Parathyroid adenoma (tissue), 2 donors: ENCODE data around the gene WNT10A.

Experiments used
- H2AFZ ChIP-seq: fragments of 300-600 bp; sonication (generic); one replicate; pipeline ENCODE4 v1.7.0; 2017; ENCODE audit warnings: antibody characterized with exemption, mild to moderate bottlenecking
- H3K27ac ChIP-seq: fragments of 300-600 bp; sonication (generic); one replicate; pipeline ENCODE4 v1.7.0; 2017
- H3K27me3 ChIP-seq: fragments of 300-600 bp; sonication (generic); one replicate; pipeline ENCODE4 v1.7.0; 2017; ENCODE audit warnings: low read length; ENCODE audit not compliant: control insufficient read depth, insufficient read depth
- H3K36me3 ChIP-seq: fragments of 300-600 bp; sonication (generic); one replicate; pipeline ENCODE4 v1.7.0; 2017; ENCODE audit warnings: low read length; ENCODE audit not compliant: control insufficient read depth, insufficient read depth
- H3K4me1 ChIP-seq: fragments of 300-600 bp; sonication (generic); one replicate; pipeline ENCODE4 v1.7.0; 2017; ENCODE audit warnings: control low read depth
- H3K4me2 ChIP-seq: fragments of 300-600 bp; sonication (generic); one replicate; pipeline ENCODE4 v1.7.0; 2017; ENCODE audit warnings: low read length
- H3K4me3 ChIP-seq: fragments of 300-600 bp; sonication (generic); one replicate; pipeline ENCODE4 v1.7.0; 2017; ENCODE audit warnings: low read depth, low read length
- H3K79me2 ChIP-seq: fragments of 300-600 bp; sonication (generic); one replicate; pipeline ENCODE4 v1.7.0; 2017; ENCODE audit warnings: control low read depth
- H3K9ac ChIP-seq: fragments of 300-600 bp; sonication (generic); one replicate; pipeline ENCODE4 v1.7.0; 2017; ENCODE audit warnings: mild to moderate bottlenecking
- H3K9me3 ChIP-seq: fragments of 300-600 bp; sonication (generic); one replicate; pipeline ENCODE4 v1.7.0; 2017; ENCODE audit warnings: low read length; ENCODE audit not compliant: control insufficient read depth
- TF ChIP-seq, protein P1 (sequence below): fragments of 300-600 bp; sonication (generic); IDR thresholded peaks from one replicate; pipeline ENCODE4 v1.7.0; 2017; ENCODE audit warnings: antibody characterized with exemption, mild to moderate bottlenecking
- donor health status: primary hyperparathyroidism.

WNT10A gene

GRCh38 chr2:218885981-218886947, 5.6 kb downstream of the WNT10A start:
- H3K4me3 ChIP-seq, result no peak overlapping the region
- TF ChIP-seq, protein P1, sequence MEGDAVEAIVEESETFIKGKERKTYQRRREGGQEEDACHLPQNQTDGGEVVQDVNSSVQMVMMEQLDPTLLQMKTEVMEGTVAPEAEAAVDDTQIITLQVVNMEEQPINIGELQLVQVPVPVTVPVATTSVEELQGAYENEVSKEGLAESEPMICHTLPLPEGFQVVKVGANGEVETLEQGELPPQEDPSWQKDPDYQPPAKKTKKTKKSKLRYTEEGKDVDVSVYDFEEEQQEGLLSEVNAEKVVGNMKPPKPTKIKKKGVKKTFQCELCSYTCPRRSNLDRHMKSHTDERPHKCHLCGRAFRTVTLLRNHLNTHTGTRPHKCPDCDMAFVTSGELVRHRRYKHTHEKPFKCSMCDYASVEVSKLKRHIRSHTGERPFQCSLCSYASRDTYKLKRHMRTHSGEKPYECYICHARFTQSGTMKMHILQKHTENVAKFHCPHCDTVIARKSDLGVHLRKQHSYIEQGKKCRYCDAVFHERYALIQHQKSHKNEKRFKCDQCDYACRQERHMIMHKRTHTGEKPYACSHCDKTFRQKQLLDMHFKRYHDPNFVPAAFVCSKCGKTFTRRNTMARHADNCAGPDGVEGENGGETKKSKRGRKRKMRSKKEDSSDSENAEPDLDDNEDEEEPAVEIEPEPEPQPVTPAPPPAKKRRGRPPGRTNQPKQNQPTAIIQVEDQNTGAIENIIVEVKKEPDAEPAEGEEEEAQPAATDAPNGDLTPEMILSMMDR, result no peak
- no peaks in the 10 kb centered on the region for H3K36me3 ChIP-seq
- no peaks in the 10 kb centered on the region for H3K4me1 ChIP-seq
- no peak overlapping the region for H3K27ac ChIP-seq
- H3K9me3 ChIP-seq, result no peaks in the 10 kb centered on the region
- H3K79me2 ChIP-seq, result no peaks in the 10 kb centered on the region
- no peak overlapping the region for H2AFZ ChIP-seq
- no peaks in the 10 kb centered on the region for H3K27me3 ChIP-seq
- H3K4me2 ChIP-seq, result no peak overlapping the region
- no peak overlapping the region for H3K9ac ChIP-seq

GRCh38 chr2:218887079-218887478, 6.4 kb downstream of the WNT10A start:
- no peak overlapping the region for H3K27ac ChIP-seq
- H2AFZ ChIP-seq, result no peak overlapping the region
- no peak overlapping the region for H3K4me3 ChIP-seq
- no peaks in the 10 kb centered on the region for H3K27me3 ChIP-seq
- H3K79me2 ChIP-seq, result no peaks in the 10 kb centered on the region
- TF ChIP-seq, protein P1, result no peak
- H3K9me3 ChIP-seq, result no peaks in the 10 kb centered on the region
- no peaks in the 10 kb centered on the region for H3K36me3 ChIP-seq
- no peak overlapping the region for H3K9ac ChIP-seq
- no peaks in the 10 kb centered on the region for H3K4me1 ChIP-seq
- H3K4me2 ChIP-seq, result no peak overlapping the region

DNA sequence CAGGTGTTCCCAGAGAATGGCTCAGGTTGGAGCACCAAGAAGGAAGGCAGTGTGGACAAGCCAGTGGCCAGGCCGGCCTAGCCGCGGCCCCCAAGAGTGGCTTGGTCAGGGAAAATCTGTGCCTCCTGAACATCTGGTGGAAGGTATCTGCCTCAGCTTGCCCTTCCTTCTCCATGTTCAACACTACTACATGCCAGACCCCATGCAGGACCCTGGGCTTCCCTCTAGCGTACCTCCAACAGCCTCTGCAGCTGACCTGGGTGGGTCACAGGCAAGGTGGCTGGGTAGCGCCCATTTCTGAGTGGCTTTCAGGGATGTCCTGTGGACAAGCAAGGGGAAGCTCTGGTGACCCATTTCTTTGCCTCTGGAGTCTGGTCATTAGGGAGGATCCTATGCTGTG, 7.7 kb downstream of the WNT10A start:
- H3K9ac ChIP-seq, result no peak overlapping the region
- no peaks in the 10 kb centered on the region for H3K27me3 ChIP-seq
- H3K9me3 ChIP-seq, result no peaks in the 10 kb centered on the region
- H3K4me1 ChIP-seq, result no peaks in the 10 kb centered on the region
- no peak overlapping the region for H3K4me2 ChIP-seq
- H3K36me3 ChIP-seq, result no peaks in the 10 kb centered on the region
- H3K4me3 ChIP-seq, result no peak overlapping the region
- no peak overlapping the region for H2AFZ ChIP-seq
- H3K27ac ChIP-seq, result no peak overlapping the region
- no peaks in the 10 kb centered on the region for H3K79me2 ChIP-seq
- TF ChIP-seq, protein P1, result no peak

GRCh38 chr2:218889937-218890336, 9.3 kb downstream of the WNT10A start:
- Histone ChIP-seq H3K79me2 (no peaks in the 10 kb centered on the region), H3K9me3 (no peaks in the 10 kb centered on the region), H3K4me1 (no peaks in the 10 kb centered on the region), H3K4me3 (no peak overlapping the region), H3K4me2 (no peak overlapping the region), H3K27me3 (no peaks in the 10 kb centered on the region), H2AFZ (no peak overlapping the region), H3K36me3 (no peaks in the 10 kb centered on the region), H3K27ac (no peak overlapping the region), H3K9ac (no peak overlapping the region)
- TF ChIP-seq, protein P1, result no peak

- Histone ChIP-seq H2AFZ (no peak overlapping the region), H3K9me3 (no peaks in the 10 kb centered on the region), H3K27me3 (no peaks in the 10 kb centered on the region), H3K27ac (no peak overlapping the region), H3K9ac (no peak overlapping the region), H3K4me2 (no peak overlapping the region), H3K4me3 (no peak overlapping the region), H3K36me3 (no peaks in the 10 kb centered on the region), H3K79me2 (no peaks in the 10 kb centered on the region), H3K4me1 (no peaks in the 10 kb centered on the region)
- TF ChIP-seq, protein P1, result no peak
Measured at GRCh38 chr2:218890369-218890768, 9.7 kb downstream of the WNT10A start.
